ENCODE data around the gene B3GALT5. TPM values are rescaled to one million over a fixed set of nuclear protein-coding genes. Genes with fewer than 3 reads are reported as not detected.

B3GALT5 gene
- total RNA-seq, 2 donors from 2014 or later: 0.64 to 1.2 TPM

GRCh38 chr21:39602793-39603192 lies 9.9 kb upstream of the B3GALT5 start:
- intact Hi-C loops (cut with DNase I): no loop called here
- no peak for DNase-seq (ENCODE audit: low spot score)
- Histone ChIP-seq H3K4me3 (no peak overlapping the region), H3K9me3 (no peaks in the 10 kb centered on the region), H3K27me3 (replicated peaks; ENCODE audit: insufficient read depth) (no peaks in the 10 kb centered on the region), H3K36me3 (no peaks in the 10 kb centered on the region), H3K4me1 (replicated peaks) (no peaks in the 10 kb centered on the region), H3K27ac (no peak overlapping the region)
- 97% methylated on average over 4 of the region's 4 CpGs for WGBS
- TF ChIP-seq POLR2A (IDR thresholded peaks at IDR 0.05) (no peak), POLR2AphosphoS5 (IDR thresholded peaks at IDR 0.05) (no peak), CTCF (IDR thresholded peaks at IDR 0.05) (no peak)

- no peak overlapping the region for H3K27ac ChIP-seq
- H3K4me3 ChIP-seq: no peak overlapping the region
- WGBS: 97% methylated on average over 8 of the region's 8 CpGs
- H3K36me3 ChIP-seq: no peaks in the 10 kb centered on the region
- H3K4me1 ChIP-seq (replicated peaks): no peaks in the 10 kb centered on the region
- DNase-seq (ENCODE audit: low spot score): no peak
- intact Hi-C loops (cut with DNase I): no loop called here
- H3K27me3 ChIP-seq (replicated peaks; ENCODE audit: insufficient read depth): no peaks in the 10 kb centered on the region
- no peak for TF ChIP-seq POLR2A (IDR thresholded peaks at IDR 0.05)
- no peak for TF ChIP-seq CTCF (IDR thresholded peaks at IDR 0.05)
- no peak for TF ChIP-seq POLR2AphosphoS5 (IDR thresholded peaks at IDR 0.05)
- H3K9me3 ChIP-seq: no peaks in the 10 kb centered on the region
Measured at GRCh38 chr21:39604951-39605350, 7.8 kb upstream of the B3GALT5 start.

- no peaks in the 10 kb centered on the region for H3K9me3 ChIP-seq
- H3K4me3 ChIP-seq: no peak overlapping the region
- intact Hi-C loops (cut with DNase I): no loop called here
- H3K36me3 ChIP-seq: no peaks in the 10 kb centered on the region
- WGBS: 81% methylated on average over 3 of the region's 3 CpGs
- TF ChIP-seq CTCF (IDR thresholded peaks at IDR 0.05) (no peak), POLR2A (IDR thresholded peaks at IDR 0.05) (no peak), POLR2AphosphoS5 (IDR thresholded peaks at IDR 0.05) (no peak)
- H3K4me1 ChIP-seq (replicated peaks): no peaks in the 10 kb centered on the region
- DNase-seq (ENCODE audit: low spot score): no peak
- H3K27me3 ChIP-seq (replicated peaks; ENCODE audit: insufficient read depth): peaks cover 6% of the 10 kb centered on the region
- no peak overlapping the region for H3K27ac ChIP-seq
Measured at GRCh38 chr21:39610703-39611102, 2.0 kb upstream of the B3GALT5 start.

- TF ChIP-seq CTCF (IDR thresholded peaks at IDR 0.05) (no peak), POLR2AphosphoS5 (IDR thresholded peaks at IDR 0.05) (no peak), POLR2A (IDR thresholded peaks at IDR 0.05) (no peak)
- Histone ChIP-seq H3K27me3 (replicated peaks; ENCODE audit: insufficient read depth) (peaks cover 6% of the 10 kb centered on the region), H3K9me3 (no peaks in the 10 kb centered on the region), H3K36me3 (no peaks in the 10 kb centered on the region), H3K4me3 (no peak overlapping the region), H3K4me1 (replicated peaks) (no peaks in the 10 kb centered on the region), H3K27ac (no peak overlapping the region)
- 27% methylated on average over 18 of the region's 19 CpGs for WGBS
- intact Hi-C loops (cut with DNase I): no loop called here
- DNase-seq (ENCODE audit: low spot score): no peak
Measured at GRCh38 chr21:39611551-39612190, 1.1 kb upstream of the B3GALT5 start.

Data from prostate gland (tissue), 2 donors.